ENCODE data around the gene HEY2.
A peak's percentile ranks its signal among the peaks of the same experiment; 100 is the strongest.
"Not testable (repeated sequence)": the region's sequence is repeated elsewhere in the genome, so short reads cannot be mapped to it uniquely, and the experiment has no call there.

The HEY2 gene

DNA sequence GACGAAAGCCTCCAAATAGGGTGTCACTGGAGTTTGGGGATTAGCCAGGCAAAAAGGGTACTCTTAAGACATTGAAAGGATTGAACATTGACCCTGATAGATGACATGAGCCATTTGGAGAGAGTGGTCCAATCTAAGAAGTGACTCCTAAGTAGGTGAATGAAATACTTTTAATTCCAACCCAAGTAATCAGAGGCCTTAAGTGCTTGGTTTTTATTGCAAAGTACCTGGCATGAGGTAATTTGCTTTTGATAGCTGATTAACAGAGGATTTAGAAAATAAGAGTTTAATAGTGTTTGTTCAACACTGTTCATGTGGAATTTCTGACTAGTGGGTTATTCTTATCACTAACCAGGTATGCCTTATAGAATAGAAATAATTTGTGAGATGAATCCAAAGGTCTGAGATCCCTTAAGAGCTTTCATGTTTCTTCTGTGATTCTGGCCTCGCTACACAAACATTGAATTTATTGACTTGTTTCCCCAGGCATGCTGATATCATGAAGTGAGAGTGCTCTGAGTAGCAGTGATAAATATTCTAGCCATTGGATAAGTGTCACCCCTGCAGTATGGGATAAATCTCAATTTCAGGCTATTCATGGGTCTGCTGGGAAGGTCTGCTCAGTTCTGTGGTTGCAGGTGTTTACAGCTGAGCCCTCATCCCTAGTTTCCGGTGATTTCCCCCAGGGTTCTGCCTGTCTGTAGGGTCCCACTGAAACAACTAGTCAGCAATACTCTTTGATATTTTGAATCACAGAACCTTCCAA is 47.9 kb downstream of the HEY2 start:
- no peak for DNase-seq

DNA sequence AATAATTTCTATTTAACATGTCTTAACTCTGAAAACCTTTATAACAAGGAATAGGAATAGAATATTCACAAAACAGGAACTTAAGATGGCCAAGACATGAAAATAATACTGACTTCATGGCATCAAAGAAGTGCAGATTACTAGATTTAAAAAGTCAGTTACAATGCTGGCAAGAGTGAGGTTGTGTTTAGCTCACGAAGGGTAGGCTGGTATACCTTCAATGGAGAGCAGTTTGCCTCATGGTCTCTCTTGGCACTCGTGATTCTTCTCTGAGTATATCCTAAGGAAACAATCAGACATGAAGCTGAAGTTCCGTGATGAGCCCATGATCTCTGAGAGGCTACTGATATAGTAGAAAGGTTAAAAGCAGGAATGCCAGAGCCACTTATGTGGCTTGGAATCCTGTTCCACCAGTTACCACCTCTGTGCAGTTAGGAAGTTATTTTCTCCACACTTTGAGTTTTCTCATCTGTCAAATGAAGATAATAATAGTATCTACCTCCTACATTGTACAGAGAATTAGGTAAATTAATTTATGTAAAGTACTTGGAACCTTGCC is 48.5 kb downstream of the HEY2 start:
- DNase-seq = no peak

DNA sequence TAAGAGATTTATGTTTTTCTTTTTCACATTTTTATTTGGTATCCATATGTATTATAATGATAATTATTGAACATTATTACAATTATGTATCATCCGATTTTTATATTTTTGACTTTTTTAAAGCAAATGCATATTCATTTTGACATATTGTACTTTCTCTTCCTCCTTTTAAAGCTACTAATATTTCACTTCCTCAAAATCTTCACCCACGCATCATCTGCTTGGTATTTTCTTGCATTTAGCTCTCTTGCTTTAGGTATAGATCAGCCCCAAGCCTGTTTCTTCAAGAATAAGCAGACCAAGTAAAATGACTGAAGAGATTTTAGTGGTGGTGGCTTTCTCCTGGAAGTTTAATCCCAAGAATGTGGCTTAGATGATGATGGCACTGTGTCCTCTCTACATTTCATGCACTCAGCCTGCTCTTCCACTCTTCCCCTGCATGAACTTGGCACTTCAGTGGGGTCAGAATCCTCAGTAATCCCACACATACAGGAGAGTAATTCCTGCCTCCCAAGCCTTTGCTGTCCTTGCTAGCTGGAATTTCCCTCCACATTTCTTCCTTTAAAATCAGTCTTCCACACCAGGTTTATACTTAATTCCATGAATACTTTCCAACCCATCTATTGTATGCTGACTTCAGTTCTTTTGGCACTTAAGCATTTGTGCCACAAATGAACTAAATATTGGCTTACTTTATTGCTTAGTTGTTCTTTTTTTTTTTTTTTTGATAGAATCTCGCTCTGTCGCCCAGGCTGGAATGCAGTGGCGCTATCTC is 49.5 kb downstream of the HEY2 start:
- no peak for DNase-seq

DNA sequence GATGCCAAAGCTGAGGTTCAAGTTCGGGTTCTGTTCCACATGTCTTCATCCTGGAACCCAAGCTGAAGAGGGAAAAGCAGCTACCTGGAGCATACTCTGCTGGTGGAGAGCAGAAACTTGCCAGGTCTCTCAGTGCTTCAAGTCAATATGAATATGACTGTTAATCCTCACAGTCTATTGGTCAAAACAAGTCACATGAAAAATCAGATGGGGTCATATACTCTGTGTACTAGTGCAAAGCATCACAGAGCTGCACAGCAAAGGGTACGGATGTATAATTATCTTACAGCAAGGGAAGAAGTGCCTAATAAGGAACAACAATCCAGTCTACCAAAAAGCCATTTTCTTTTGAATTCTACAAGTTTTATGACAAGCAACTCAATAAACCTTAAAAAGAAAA is 53.0 kb downstream of the HEY2 start:
- no peak for DNase-seq

DNA sequence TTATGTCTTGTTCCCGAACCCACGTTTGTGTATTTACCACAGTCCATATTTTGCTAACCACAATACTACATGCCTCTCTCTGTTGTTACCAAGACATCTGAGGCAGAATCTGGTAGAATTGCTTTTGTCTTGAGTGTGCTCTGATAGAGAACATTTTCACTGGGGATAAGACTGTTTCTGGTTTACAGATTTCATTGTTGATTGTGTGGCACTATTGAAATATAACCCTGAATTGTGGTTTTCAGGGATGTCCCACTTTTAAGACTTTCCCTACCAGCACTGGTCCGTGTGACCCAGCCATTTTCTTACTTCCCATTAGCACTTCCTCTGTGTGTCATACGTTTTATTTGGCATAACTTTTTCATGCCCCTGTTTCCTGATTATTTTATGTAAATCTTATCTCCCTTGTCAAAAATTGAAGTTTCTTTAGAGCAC is 53.5 kb downstream of the HEY2 start:
- no peak for DNase-seq

DNA sequence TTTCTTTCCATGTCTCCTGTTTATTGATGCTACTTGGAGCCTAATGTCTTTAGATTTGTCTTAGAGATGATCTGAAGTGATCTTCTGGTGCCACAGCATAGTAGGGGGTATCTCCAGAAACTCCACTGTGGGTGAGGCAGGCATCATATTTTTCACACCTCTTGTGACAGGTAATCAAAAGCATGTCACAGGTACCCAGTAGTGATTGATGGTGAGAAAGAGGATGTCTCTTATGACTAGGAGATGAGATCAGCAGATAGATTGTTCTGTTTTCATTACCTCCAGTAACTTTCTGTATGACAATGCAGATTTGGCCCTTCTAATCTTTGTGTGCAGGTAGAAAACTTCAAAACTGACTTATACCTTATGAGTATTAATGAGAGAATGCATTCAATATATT is 54.8 kb downstream of the HEY2 start:
- DNase-seq = no peak

DNA sequence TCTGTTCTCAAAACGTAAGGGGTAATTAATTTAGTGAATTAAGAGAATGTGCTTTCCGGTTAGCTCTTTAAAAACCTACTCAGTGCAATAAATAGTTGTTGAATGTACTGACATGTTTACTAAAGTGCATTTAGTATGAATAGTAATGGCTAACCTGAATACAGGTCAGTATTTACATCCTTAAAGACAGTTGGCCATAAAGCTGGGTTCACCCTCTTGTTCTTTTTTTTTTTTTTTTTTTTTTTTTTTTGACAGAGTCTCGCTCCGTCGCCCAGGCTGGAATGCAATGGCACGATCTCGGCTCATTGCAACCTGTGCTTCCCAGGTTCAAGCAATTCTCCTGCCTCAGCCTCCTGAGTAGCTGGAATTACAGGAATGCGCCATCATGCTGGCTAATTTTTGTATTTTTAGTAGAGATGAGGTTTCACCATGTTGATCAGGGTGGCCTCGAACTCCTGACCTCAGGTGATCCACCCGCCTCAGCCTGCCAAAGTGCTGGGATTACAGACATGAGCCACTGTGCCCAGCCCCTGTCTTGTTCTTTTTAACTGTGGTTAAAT is 55.5 kb downstream of the HEY2 start:
- DNase-seq = not testable (repeated sequence)

DNA sequence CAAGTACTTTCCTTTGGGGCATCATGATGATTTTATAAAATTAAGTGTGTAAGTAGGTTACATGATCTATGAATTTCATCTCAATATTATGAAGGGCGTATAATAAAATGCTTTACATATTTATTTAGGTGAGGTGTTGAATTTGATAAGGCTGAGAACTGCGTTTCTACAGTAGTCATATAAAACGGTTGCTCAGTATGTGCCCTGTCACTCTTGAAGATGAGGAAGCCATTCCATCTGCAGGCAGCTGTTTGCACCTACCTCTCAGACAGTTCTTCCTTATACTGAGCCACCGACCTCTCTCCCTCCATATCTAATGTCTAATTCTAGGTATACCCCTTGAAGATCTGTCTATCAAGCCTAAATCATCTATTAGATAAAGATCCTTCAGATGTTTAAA is 57.4 kb downstream of the HEY2 start:
- no peak for DNase-seq

DNA sequence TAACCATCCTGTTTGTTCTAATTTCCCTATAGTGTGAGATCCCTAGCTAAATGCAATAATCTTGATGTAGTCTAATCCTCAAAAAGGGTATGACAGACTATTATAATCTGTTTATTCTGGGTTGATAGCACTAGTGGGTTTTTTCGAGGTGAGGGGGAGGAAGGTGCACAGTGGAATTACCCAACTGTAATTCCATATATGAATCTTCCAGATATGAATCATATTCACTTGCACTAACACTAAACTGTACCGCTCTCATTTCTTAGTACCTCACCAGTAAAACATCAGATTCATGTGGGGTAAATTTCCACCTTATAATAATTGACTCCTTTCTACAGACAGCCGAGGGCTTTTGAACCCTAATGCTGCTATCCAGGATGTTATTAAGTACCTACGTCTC is 57.9 kb downstream of the HEY2 start:
- no peak for DNase-seq

DNA sequence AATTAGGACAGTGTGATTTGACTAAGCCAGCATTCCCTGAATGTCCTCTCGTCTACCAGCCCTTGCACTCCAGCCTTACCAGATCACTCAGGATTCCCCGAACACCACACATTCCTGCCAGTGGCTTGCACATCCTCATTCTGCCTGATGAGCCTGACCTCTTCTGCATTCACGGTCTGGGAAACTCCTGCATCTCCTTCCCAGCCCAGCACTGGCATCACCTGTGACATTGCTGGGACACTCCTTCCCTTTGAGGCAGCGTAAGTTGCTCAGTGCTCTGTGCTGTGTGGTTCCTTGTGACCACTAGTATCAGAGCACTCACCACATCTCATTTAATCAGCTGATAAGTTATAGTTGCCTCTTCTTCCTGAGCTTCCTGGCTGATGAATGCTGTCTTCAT is 58.6 kb downstream of the HEY2 start:
- DNase-seq = no peak

DNA sequence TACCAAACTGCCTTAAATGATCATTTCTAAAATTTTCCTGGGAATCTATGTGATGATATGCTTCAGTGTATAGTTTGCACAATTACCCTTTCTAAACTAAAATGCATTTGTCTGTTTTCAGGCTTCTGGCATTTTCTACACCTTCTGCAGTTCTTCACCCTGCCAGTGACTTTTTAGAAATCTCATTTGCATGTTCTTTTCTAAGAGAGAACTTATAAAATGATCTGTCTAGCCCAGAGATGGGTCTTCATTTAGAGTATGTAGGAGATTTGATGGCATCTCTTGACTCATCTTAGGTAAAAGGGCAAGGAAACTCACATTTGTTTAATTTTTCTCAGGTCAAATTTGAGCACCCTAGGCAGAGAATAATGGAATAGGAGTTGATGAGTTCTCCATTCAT is 59.2 kb downstream of the HEY2 start:
- DNase-seq = no peak

DNA sequence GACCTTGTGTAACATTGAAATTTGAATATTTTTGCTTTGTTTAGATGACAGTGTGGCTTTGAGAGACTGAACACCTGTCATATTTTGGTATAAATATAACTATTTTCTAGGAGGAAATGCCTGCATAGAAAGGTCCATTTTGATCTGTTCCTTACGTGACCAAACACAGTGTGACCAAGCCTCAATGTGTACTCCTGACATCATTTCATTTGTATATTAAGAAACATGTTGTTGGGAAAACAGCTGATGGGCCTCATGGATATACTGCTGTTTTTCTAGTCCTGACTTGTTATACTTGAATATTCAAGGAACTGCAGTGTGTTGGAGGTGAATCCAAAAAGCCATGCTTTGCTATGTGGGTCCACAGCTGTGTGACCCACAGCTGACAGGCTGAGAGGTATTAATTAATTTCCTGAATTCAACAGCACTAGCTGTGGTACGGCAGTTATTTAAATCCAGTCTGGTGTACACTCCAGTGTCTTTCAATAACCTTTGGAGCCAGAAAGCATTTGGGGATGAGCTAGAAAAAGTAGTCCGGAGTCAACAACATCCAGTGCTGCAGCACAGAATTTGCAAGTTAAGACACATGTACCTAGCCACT is 60.2 kb downstream of the HEY2 start:
- DNase-seq = peak; percentile 35

DNA sequence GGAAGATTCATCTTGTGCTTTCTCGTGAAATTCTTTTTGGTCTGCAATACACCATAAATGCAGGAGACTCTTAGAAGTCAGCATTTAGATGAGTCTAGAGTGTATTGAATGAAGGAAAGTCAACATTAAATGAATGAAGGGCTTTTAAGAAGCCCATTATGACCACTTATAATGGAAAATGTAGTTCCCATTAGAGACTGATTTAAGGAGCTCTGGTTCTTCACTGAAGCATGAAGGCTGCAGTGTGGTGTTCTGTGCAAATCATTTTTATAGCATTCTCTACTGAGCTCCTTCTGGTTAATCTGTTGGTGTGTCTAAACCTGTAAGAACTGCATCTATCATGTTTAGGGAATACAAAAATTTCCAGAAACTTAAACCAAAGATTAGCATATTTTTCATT is 61.0 kb downstream of the HEY2 start:
- DNase-seq = peak; percentile 91
